HG03066 (cell line): ENCODE results near the gene LVRN.
"Not testable (repeated sequence)": the region's sequence is repeated elsewhere in the genome, so short reads cannot be mapped to it uniquely, and the experiment has no call there.

Source experiments
- ATAC-seq: cut with Tn5 transposase; IDR thresholded peaks from one replicate; pipeline ENCODE4 v1.9.1; 2021; ENCODE audit warnings: low read depth; ENCODE audit not compliant: unreplicated experiment

LVRN gene

DNA sequence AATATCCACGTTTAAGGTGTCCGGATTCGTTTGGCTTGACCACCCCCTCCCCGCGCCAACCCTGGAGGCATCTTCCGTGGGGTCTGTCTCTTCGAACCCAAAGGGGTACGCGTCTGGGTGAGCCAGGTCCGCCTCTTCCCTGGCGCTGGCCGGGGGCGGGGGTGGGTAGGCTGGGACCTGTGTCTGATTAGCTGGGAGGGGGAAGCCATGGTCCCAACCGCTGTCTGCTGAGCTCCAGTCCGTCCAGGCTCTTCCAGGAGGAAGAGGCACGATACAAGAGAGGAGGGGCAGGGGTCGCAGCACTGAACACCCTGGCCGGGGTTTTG, at the start of gene LVRN:
Gene LVRN, plus strand, starts transcription at position 237 of the 326 bp plus-strand sequence. CDS start 143 bp downstream, outside the sequence.
- ATAC-seq: no peak

DNA sequence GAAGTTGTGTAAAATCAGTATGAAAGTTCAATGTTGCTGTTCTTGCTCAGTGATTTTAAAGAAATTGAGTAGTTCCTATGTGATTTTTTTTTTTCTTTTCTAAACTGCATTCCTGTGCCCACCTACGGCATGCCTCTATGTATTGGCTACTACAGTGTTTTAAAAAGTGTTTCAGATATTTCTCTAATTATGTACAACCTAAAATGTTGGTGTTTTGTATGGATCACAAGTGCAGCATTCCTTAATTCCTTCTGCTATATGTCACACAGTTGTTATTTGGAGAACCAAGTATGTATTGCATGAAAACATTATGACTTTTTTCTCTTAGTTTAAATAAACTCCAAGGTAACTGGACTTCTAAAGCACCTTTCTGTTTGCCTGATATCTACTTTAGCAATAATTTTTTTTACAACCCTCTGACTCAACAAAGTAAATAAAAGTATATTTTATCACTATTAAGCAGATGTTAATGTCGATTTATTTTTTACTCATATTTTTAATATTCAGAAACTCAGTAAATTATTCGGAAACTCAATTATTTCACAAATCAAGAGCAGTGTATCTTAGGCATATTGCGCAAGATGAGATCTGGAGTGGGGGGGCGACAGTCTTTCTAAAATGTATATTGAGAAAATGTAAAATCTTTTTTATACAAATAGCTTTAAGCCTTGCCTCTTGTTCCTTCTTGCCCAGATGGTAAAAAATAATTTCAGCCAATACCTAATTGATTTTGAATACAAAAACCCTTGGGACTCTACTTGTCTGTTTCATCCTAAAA, 48.5 kb upstream of the LVRN start:
- ATAC-seq: not testable (repeated sequence)

GRCh38 chr5:115920171-115920725, 42.0 kb upstream of the LVRN start:
- no peak for ATAC-seq

GRCh38 chr5:115928578-115929407, 33.5 kb upstream of the LVRN start:
- ATAC-seq: not testable (repeated sequence)

DNA sequence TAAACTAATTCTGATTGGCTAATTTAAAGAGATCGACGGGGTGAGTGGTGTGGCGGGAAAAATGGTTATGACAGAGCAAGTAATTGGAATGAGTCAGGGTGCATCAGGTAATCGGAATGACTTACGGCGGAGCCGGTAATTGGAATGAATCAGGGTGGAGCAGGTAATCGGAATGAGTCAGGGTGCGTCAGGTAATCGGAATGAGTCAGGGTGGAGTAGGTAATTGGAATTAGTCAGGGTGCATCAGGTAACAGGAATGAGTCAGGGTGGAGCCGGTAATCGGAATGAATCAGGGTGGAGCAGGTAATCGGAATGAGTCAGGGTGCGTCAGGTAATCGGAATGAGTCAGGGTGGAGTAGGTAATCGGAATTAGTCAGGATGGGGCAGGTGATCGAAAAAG, 32.1 kb upstream of the LVRN start:
- not testable (repeated sequence) for ATAC-seq

- ATAC-seq: no peak
Measured at GRCh38 chr5:115930630-115931337, 31.5 kb upstream of the LVRN start.

DNA sequence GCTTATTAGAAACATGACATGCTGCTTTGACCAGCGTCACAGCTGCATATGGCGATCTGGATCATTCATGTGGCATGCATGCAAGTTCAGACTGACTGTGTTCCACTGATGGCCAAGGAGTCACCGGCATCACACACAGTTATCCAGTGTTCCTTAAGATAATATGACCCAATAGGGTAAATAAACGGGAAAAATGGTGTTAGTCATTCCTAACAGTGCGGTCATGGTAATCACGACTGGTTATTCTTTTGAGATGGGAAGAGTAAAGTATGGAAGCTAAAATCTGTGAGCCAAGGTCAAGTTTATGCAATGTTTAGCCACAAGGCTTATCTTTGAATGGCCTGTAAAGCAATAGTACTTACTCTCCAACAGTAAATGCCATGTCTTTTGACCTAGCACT, 29.3 kb upstream of the LVRN start:
- ATAC-seq: no peak

GRCh38 chr5:115934388-115934974, 27.8 kb upstream of the LVRN start:
- ATAC-seq: no peak

GRCh38 chr5:115936031-115936430, 26.2 kb upstream of the LVRN start:
- ATAC-seq: no peak

- ATAC-seq: no peak
Measured at GRCh38 chr5:115939059-115939458, 23.2 kb upstream of the LVRN start.

DNA sequence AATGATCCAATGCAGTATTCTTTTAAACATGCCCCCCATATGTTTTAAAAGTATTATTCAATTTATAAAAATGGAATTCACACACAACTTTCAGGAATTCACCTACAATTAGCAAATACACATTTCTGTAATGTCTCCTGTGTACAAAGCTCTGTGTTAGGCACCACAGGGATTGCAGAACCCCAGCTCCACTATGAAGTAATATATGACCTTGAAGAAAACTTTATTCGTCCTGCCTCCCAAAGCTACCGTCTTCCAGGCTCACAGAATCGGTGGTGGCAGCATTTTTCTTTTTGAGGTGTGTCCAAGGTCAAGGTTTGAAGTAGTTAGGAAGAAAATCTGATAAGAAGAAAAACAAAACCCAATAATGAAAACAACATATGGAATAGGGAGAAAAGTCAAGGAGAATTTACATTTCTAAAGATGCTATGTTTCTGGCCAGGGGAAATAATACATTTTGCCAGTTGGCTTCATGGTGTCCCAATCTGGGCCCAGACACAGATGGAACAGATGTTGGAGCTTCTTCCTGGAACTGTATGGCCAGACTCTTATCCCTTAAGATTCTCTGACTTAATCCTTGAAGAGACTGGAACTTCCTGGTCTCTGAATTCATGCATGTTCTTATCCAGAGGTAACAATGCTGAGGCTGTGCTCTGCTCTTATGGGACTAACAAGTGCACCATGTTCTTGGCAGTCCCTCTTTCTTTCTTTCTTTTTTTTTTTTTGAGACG, 22.0 kb upstream of the LVRN start:
- ATAC-seq: no peak

DNA sequence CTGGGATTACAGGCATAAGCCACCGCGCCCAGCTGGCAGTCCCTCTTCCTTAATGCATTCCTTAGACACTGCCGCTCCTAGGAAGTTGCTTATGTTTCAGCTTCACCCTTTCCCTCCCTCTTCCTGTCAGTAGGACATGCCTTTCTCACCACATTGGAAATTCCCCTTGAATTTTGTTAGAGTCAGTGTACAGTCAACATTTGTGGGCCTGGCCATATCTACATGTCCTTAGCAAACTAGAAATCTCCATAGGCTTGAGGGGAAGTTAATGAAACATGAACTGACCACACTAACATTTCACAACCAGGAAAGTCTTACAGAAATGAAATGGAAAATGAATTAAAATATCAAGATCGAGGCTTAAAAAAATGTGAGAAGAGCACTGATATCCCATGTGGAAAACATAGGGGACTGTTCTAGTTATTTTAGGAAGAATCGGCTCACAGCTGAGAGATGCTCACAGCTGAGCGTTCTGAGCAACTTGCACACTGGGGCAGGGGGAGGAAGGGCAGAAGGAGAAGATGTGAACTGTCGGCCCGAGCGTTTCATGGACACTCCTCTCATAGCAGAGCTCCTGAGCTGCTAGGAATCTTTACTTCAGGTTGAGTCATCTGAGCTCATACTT, 21.1 kb upstream of the LVRN start:
- ATAC-seq: no peak

- no peak for ATAC-seq
Measured at GRCh38 chr5:115944501-115944900, 17.8 kb upstream of the LVRN start.

GRCh38 chr5:115946655-115947054, 15.6 kb upstream of the LVRN start:
- no peak for ATAC-seq

DNA sequence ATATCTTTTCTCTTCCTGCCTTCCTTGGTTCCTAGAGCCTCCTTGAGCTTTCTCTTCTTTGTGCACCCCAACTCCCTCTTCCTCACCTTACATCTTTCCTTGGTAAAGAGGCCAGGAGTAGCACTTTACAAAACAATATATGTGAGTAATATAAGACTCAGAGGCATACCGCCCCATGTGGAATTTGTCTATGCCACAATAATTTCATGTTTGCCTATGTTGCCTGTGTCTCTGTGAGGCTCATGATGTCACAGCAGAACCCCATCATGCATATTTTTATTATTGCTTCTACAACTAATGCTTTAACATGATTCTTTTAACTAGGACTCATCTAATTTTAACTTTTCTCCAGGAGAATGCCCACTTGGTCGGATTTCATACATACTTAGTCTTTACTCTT, 15.0 kb upstream of the LVRN start:
- ATAC-seq: no peak

DNA sequence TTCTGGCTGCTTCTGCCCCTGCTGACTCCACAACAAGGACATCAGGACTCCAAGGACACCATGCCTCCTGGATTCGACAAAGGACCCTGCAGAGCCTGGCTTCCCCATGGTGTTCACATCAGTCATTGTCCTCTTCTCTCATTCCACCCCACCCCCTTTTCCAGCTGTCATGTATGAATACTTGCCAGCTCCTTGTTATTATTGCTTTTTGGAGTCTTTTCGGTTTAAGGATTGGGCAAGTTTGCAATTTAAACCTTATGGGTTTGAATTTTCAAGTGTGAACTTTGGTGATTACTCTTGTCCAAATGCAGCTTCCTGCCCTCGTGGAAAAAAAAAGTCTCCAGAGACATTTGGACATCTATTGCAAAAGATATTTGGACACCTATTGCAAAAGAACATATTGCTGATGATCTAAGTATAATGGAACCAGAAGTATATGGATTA, 14.2 kb upstream of the LVRN start:
- ATAC-seq: no peak

DNA sequence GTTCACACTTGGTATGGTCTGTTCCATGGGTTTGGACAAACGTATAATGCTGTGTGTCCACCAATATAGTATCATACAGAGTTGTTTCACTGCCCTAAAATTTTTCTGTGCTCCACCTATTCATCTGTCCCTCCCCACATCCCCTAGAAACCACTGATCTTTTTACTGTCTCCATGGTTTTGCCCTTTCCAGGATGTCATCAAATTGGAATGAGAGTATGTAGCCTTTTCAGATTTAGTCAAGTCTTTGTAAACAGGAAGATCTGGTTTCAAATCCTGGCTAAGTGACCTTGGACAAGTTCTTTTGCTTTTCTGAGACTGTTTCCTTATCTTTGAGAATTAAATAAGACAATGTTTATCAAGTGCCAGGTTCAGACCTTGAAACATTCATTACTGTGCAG, 13.2 kb upstream of the LVRN start:
- no peak for ATAC-seq

- ATAC-seq: no peak
Measured at GRCh38 chr5:115952588-115952987, 9.7 kb upstream of the LVRN start.

- no peak for ATAC-seq
Measured at GRCh38 chr5:115954144-115954543, 8.1 kb upstream of the LVRN start.
